ENCODE results near the gene PGLYRP3.

The PGLYRP3 gene

GRCh38 chr1:153312570-153313186 is at the start of gene PGLYRP3:
Gene PGLYRP3, minus strand, starts transcription at chr1:153312952. Its CDS starts 2,287 bp downstream, at chr1:153310665.
- DNase-seq, result no peak

GRCh38 chr1:153362187-153362775 is 49.5 kb upstream of the PGLYRP3 start:
- no peak for DNase-seq

- DNase-seq, result no peak
These were observed 48.8 kb upstream of the PGLYRP3 start for GRCh38 chr1:153361480-153362109.

- no peak for DNase-seq
These were observed 48.1 kb upstream of the PGLYRP3 start for GRCh38 chr1:153360592-153361479.

- no peak for DNase-seq
These were observed 47.4 kb upstream of the PGLYRP3 start for GRCh38 chr1:153360190-153360589.

GRCh38 chr1:153359241-153359640 is 46.5 kb upstream of the PGLYRP3 start:
- DNase-seq, result no peak

GRCh38 chr1:153358691-153358975 is 45.9 kb upstream of the PGLYRP3 start:
- no peak for DNase-seq

- DNase-seq, result no peak
These were observed 45.3 kb upstream of the PGLYRP3 start, which contains the start of gene S100A9 for GRCh38 chr1:153357853-153358690. Gene S100A9, plus strand, starts transcription at chr1:153357854. Its CDS starts 430 bp downstream, at chr1:153358284.

GRCh38 chr1:153357076-153357852 is 44.5 kb upstream of the PGLYRP3 start:
- DNase-seq, result peak; percentile 12

GRCh38 chr1:153356392-153357075 is 43.8 kb upstream of the PGLYRP3 start:
- no peak for DNase-seq

- peak; percentile 22 for DNase-seq
These were observed 42.8 kb upstream of the PGLYRP3 start for GRCh38 chr1:153355445-153356071.

GRCh38 chr1:153354515-153355193 is 41.9 kb upstream of the PGLYRP3 start:
- DNase-seq, result no peak

GRCh38 chr1:153353226-153353947 is 40.6 kb upstream of the PGLYRP3 start:
- DNase-seq, result no peak

- peak; percentile 66 for DNase-seq
These were observed 39.8 kb upstream of the PGLYRP3 start for GRCh38 chr1:153352523-153352922.

GRCh38 chr1:153350321-153350957 is 37.7 kb upstream of the PGLYRP3 start:
- no peak for DNase-seq

- DNase-seq, result no peak
These were observed 36.9 kb upstream of the PGLYRP3 start for GRCh38 chr1:153349363-153350320.

Data from CD4-positive, alpha-beta T cell treated with Interleukin-4 for 4 hours (primary cell).